WI38 (cell line): Measurements from ENCODE around the gene LPP.

Experiments used
- H3K4me3 ChIP-seq: 2 replicates; pipeline ENCODE4 v1.5.1; 2011; ENCODE audit warnings: low read depth, mild to moderate bottlenecking, control low read depth, low read length
- CTCF ChIP-seq: IDR thresholded peaks from 2 replicates; pipeline ENCODE4 v1.5.1; 2012; ENCODE audit warnings: low read depth, mild to moderate bottlenecking, control low read depth, low read length

Gene LPP

GRCh38 chr3:188687389-188687788, 533.4 kb downstream of the LPP start:
- H3K4me3 ChIP-seq, result no peak overlapping the region
- TF ChIP-seq CTCF, result 0 out of 2 replicates have a peak, but pooled peaks have one; percentile 25

GRCh38 chr3:188689101-188689574, 535.2 kb downstream of the LPP start:
- no peak for TF ChIP-seq CTCF
- no peak overlapping the region for H3K4me3 ChIP-seq

- no peak overlapping the region for H3K4me3 ChIP-seq
- no peak for TF ChIP-seq CTCF
Measured at GRCh38 chr3:188690064-188690463, 536.1 kb downstream of the LPP start.

DNA sequence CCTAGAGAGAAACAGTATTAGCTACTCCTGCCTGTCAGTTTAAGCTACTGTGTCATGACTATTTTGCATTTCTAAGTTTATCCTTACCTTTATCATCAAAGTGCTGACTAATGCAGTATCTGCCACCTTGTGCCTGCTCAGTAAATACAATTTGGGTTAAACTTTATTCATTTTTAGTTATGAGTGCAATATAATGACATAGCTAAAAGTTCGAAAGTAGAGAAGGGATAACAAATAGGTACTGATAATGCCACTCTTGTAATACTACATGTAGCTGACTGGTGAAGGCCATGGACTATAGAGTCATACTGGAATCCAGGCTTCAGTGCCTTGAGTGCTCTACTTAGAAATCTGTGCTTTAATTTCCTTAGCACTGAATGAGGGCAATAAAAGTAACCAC, 537.0 kb downstream of the LPP start:
- no peak overlapping the region for H3K4me3 ChIP-seq
- no peak for TF ChIP-seq CTCF

- TF ChIP-seq CTCF, result no peak
- no peak overlapping the region for H3K4me3 ChIP-seq
Measured at GRCh38 chr3:188691665-188692064, 537.7 kb downstream of the LPP start.

GRCh38 chr3:188692700-188693099, 538.7 kb downstream of the LPP start:
- H3K4me3 ChIP-seq, result no peak overlapping the region
- no peak for TF ChIP-seq CTCF

GRCh38 chr3:188693435-188693834, 539.5 kb downstream of the LPP start:
- TF ChIP-seq CTCF, result no peak

More at GRCh38 chr3:188693435-188693834, 539.5 kb downstream of the LPP start:
- H3K4me3 ChIP-seq, result no peak overlapping the region
